H9 (cell line): ENCODE results near the gene KAT6B. TPM values are rescaled to one million over a fixed set of nuclear protein-coding genes. Genes with fewer than 3 reads are reported as not detected.

Experiments
- DNase-seq: peaks from one replicate; pipeline ENCODE4 v3.0.0-alpha.2; 2017
- H2AFZ ChIP-seq: one replicate; pipeline ENCODE4 v1.6.1; 2013; ENCODE audit warnings: mild to moderate bottlenecking, low read length, control low read depth, moderate library complexity
- H2AK5ac ChIP-seq: 2 replicates; pipeline ENCODE4 v1.6.1; 2013; ENCODE audit warnings: low read length, control low read depth, mixed read lengths; ENCODE audit not compliant: insufficient read length
- H2BK120ac ChIP-seq: one replicate; pipeline ENCODE4 v1.6.1; 2013; ENCODE audit warnings: low read depth, mild to moderate bottlenecking, low read length, control low read depth, inconsistent platforms; ENCODE audit not compliant: poor library complexity, severe bottlenecking
- H2BK12ac ChIP-seq: 2 replicates; pipeline ENCODE4 v1.6.1; 2013; ENCODE audit warnings: low read length, control low read depth, mixed read lengths, low read depth; ENCODE audit not compliant: insufficient read length
- H2BK15ac ChIP-seq: 2 replicates; pipeline ENCODE4 v1.6.1; 2013; ENCODE audit warnings: low read depth, low read length, control low read depth
- H2BK20ac ChIP-seq: one replicate; pipeline ENCODE4 v1.6.1; 2013; ENCODE audit warnings: low read depth, mild to moderate bottlenecking, low read length, control low read depth, inconsistent platforms; ENCODE audit not compliant: poor library complexity, severe bottlenecking
- H2BK5ac ChIP-seq: 2 replicates; pipeline ENCODE4 v1.6.1; 2013; ENCODE audit warnings: low read length, control low read depth, mixed read lengths; ENCODE audit not compliant: insufficient read length
- H3K14ac ChIP-seq: 2 replicates; pipeline ENCODE4 v1.6.1; 2013; ENCODE audit warnings: low read length, control low read depth; ENCODE audit not compliant: insufficient read depth
- H3K18ac ChIP-seq: 2 replicates; pipeline ENCODE4 v1.6.1; 2013; ENCODE audit warnings: low read depth, mild to moderate bottlenecking, mixed read lengths, low read length, control low read depth; ENCODE audit not compliant: insufficient read length
- H3K23ac ChIP-seq: 2 replicates; pipeline ENCODE4 v1.6.1; 2013; ENCODE audit warnings: low read length, control low read depth, mixed read lengths, low read depth; ENCODE audit not compliant: insufficient read length
- H3K23me2 ChIP-seq: 2 replicates; pipeline ENCODE4 v1.6.1; 2013; ENCODE audit warnings: low read depth, mild to moderate bottlenecking, mixed read lengths, low read length, control low read depth; ENCODE audit not compliant: insufficient read length, poor library complexity, severe bottlenecking
- H3K27ac ChIP-seq: 2 replicates; pipeline ENCODE4 v1.5.1; 2013; ENCODE audit warnings: low read length, control low read depth, mixed read lengths, low read depth; ENCODE audit not compliant: insufficient read length
- H3K27me3 ChIP-seq: 2 replicates; pipeline ENCODE4 v1.6.1; 2013; ENCODE audit warnings: low read length, control low read depth, inconsistent platforms; ENCODE audit not compliant: insufficient read depth
- H3K4ac ChIP-seq: 2 replicates; pipeline ENCODE4 v1.6.1; 2013; ENCODE audit warnings: low read depth, mild to moderate bottlenecking, control low read depth, inconsistent platforms, low read length, moderate library complexity
- H3K4me1 ChIP-seq: 2 replicates; pipeline ENCODE4 v1.6.1; 2013; ENCODE audit warnings: low read length, control low read depth, inconsistent platforms; ENCODE audit not compliant: insufficient read depth
- H3K4me2 ChIP-seq: 2 replicates; pipeline ENCODE4 v1.6.1; 2013; ENCODE audit warnings: low read length, control low read depth, mixed read lengths; ENCODE audit not compliant: insufficient read length, insufficient read depth
- H3K56ac ChIP-seq: 2 replicates; pipeline ENCODE4 v1.6.1; 2013; ENCODE audit warnings: low read depth, mild to moderate bottlenecking, mixed read lengths, low read length, control low read depth; ENCODE audit not compliant: insufficient read length
- H3K79me1 ChIP-seq: 2 replicates; pipeline ENCODE4 v1.6.1; 2013; ENCODE audit warnings: low read depth, mild to moderate bottlenecking, moderate library complexity, low read length, control low read depth, inconsistent platforms; ENCODE audit not compliant: insufficient read depth, poor library complexity, severe bottlenecking
- H3K79me2 ChIP-seq: 2 replicates; pipeline ENCODE4 v1.6.1; 2013; ENCODE audit warnings: low read length, control low read depth, inconsistent platforms; ENCODE audit not compliant: insufficient read depth
- H3K9ac ChIP-seq: 2 replicates; pipeline ENCODE4 v1.6.1; 2013; ENCODE audit warnings: low read length, control low read depth, mixed read lengths; ENCODE audit not compliant: insufficient read length; ENCODE audit errors: extremely low read depth
- H3K9me3 ChIP-seq: one replicate; pipeline ENCODE4 v1.6.1; 2013; ENCODE audit warnings: low read depth, low read length, inconsistent platforms; ENCODE audit not compliant: control insufficient read depth
- H3T11ph ChIP-seq: one replicate; pipeline ENCODE4 v1.6.1; 2013; ENCODE audit warnings: mild to moderate bottlenecking, low read length, control low read depth, inconsistent platforms
- H4K20me1 ChIP-seq: one replicate; pipeline ENCODE4 v1.6.1; 2013; ENCODE audit not compliant: control insufficient read depth, insufficient read length, insufficient read depth
- H4K5ac ChIP-seq: 2 replicates; pipeline ENCODE4 v1.6.1; 2013; ENCODE audit warnings: low read depth, mild to moderate bottlenecking, mixed read lengths, low read length, control low read depth; ENCODE audit not compliant: insufficient read length
- H4K8ac ChIP-seq: replicated peaks from 2 replicates; pipeline ENCODE4 v1.6.1; 2013; ENCODE audit warnings: low read length, control low read depth, mixed read lengths, low read depth; ENCODE audit not compliant: insufficient read length
- H4K91ac ChIP-seq: 2 replicates; pipeline ENCODE4 v1.6.1; 2013; ENCODE audit warnings: low read depth, mild to moderate bottlenecking, moderate library complexity, mixed read lengths, low read length, control low read depth; ENCODE audit not compliant: insufficient read length
- H3K27ac Mint-ChIP-seq, 3 experiments: 2 replicates in 2 of 3; 3 replicates in 1 of 3; pipeline ENCODE4 v1.8.0; 2020 to 2021; ENCODE audit warnings: mixed read lengths in 3 of 3, mild to moderate bottlenecking in 1 of 3, moderate library complexity in 1 of 3
- H3K27me3 Mint-ChIP-seq: 2 replicates; pipeline ENCODE4 v1.8.0; 2021; ENCODE audit warnings: low read depth, mild to moderate bottlenecking, moderate library complexity, mixed read lengths
- H3K36me3 Mint-ChIP-seq, 3 experiments: 2 replicates in 2 of 3; 3 replicates in 1 of 3; pipeline ENCODE4 v1.8.0; 2020 to 2021; ENCODE audit warnings: low read depth in 3 of 3, mixed read lengths in 3 of 3; ENCODE audit not compliant: insufficient read depth in 1 of 3
- H3K4me1 Mint-ChIP-seq, 2 experiments: 2 replicates each; pipeline ENCODE4 v1.8.0; 2020; ENCODE audit warnings: mixed read lengths in 2 of 2
- H3K4me3 Mint-ChIP-seq, 2 experiments: 2 replicates in 1 of 2; 3 replicates in 1 of 2; pipeline ENCODE4 v1.8.0; 2020 to 2021; ENCODE audit warnings: mild to moderate bottlenecking in 2 of 2, mixed read lengths in 2 of 2, moderate library complexity in 1 of 2
- H3K9me3 Mint-ChIP-seq, 2 experiments: 2 replicates in 1 of 2; 3 replicates in 1 of 2; pipeline ENCODE4 v1.8.0; 2020; ENCODE audit warnings: mild to moderate bottlenecking in 2 of 2, mixed read lengths in 2 of 2, moderate library complexity in 1 of 2
- CTCF ChIP-seq: fragments of 200-600 bp; sonication (generic); conservative IDR thresholded peaks from 3 replicates; pipeline ENCODE4 v1.8.0; 2021; ENCODE audit warnings: antibody characterized with exemption, mild to moderate bottlenecking
- WGBS: extraction: QIAGEN DNeasy Blood & Tissue Kit; methylation state at CpG from one replicate; pipeline ENCODE4 v1.1.7; 2013; ENCODE audit warnings: missing lambda C conversion rate, low lambda C conversion rate, mixed read lengths; ENCODE audit not compliant: insufficient read length; ENCODE audit errors: extremely low coverage; 5-methylcytosine and 5-hydroxymethylcytosine counted together
- total RNA-seq: library from RNA; stranded (reverse); gene quantifications from 2 replicates; pipeline ENCODE4 v1.2.1, GENCODE V29; 2021

The KAT6B gene
- total RNA-seq, 1 experiment from 2014 or later = 34.2 TPM

GRCh38 chr10:74867351-74867750 lies 41.0 kb downstream of the KAT6B start:
- Histone ChIP-seq H2BK12ac (no peak overlapping the region), H3K9me3 (no peaks in the 10 kb centered on the region), H2AFZ (no peak overlapping the region), H4K8ac (no peak overlapping the region), H3K14ac (no peak overlapping the region), H4K5ac (no peak overlapping the region), H3K27me3 (no peaks in the 10 kb centered on the region), H2AK5ac (no peak overlapping the region), H3K79me2 (no peaks in the 10 kb centered on the region), H3K9ac (no peak overlapping the region), H2BK20ac (no peak overlapping the region), H3K79me1 (no peaks in the 10 kb centered on the region), H3K56ac (no peak overlapping the region), H3T11ph (no peak overlapping the region), H2BK15ac (no peak overlapping the region), H2BK5ac (no peak overlapping the region), H3K4me1 (peaks cover 3% of the 10 kb centered on the region; the same call in 1 of the 2 replicates), H4K91ac (no peak overlapping the region), H3K4me2 (no peak overlapping the region), H4K20me1 (no peaks in the 10 kb centered on the region), H2BK120ac (no peak overlapping the region), H3K4ac (no peak overlapping the region), H3K23ac (no peak overlapping the region), H3K18ac (no peak overlapping the region), H3K23me2 (no peaks in the 10 kb centered on the region), H3K27ac (no peak overlapping the region)
- no peak overlapping the region for H3K4me3 Mint-ChIP-seq
- no CpG with 5 or more reads among the region's 3 CpGs for WGBS
- peaks cover 29 to 34% of the 10 kb centered on the region in 2 experiments for H3K4me1 Mint-ChIP-seq
- no peaks in the 10 kb centered on the region for H3K9me3 Mint-ChIP-seq
- DNase-seq = no peak
- no peaks in the 10 kb centered on the region for H3K36me3 Mint-ChIP-seq
- H3K27ac Mint-ChIP-seq = peak overlapping the region in 2 of 3 experiments; percentile 26 to 50; a peak in 2 of 7 replicates
- TF ChIP-seq CTCF = no peak
- H3K27me3 Mint-ChIP-seq = no peaks in the 10 kb centered on the region
